GM23338 (cell line): ENCODE measurements around the gene CADPS2. TPM values are rescaled to one million over a fixed set of nuclear protein-coding genes. Genes with fewer than 3 reads are reported as not detected.

ENCODE experiments used
- ATAC-seq: fragments of 200-7000 bp; cut with Tn5 transposase; 3 replicates; pipeline ENCODE4 v1.9.1; 2020
- DNase-seq: peaks from one replicate; pipeline ENCODE4 v3.0.0-alpha.2; 2015; ENCODE audit warnings: low spot score
- H2AFZ ChIP-seq: fragments of 200-600 bp; sonication (generic); 2 replicates; pipeline ENCODE4 v1.8.0; 2016; ENCODE audit warnings: antibody characterized with exemption, mild to moderate bottlenecking, moderate library complexity
- H3F3A ChIP-seq: fragments of 200-600 bp; sonication (generic); replicated peaks from 2 replicates; pipeline ENCODE4 v1.8.0; 2017; ENCODE audit warnings: antibody characterized with exemption, mixed run types, low read depth
- H3K27ac ChIP-seq: fragments of 200-600 bp; sonication (generic); 2 replicates; pipeline ENCODE4 v1.6.1; 2016; ENCODE audit warnings: low read depth
- H3K27me3 ChIP-seq: fragments of 200-600 bp; sonication (generic); 2 replicates; pipeline ENCODE4 v1.8.0; 2016; ENCODE audit warnings: mild to moderate bottlenecking, mixed run types, moderate library complexity; ENCODE audit not compliant: insufficient read depth
- H3K36me3 ChIP-seq: fragments of 200-600 bp; sonication (generic); 2 replicates; pipeline ENCODE4 v1.8.0; 2016; ENCODE audit warnings: mild to moderate bottlenecking; ENCODE audit not compliant: insufficient read depth
- H3K4me1 ChIP-seq: fragments of 200-600 bp; sonication (generic); 2 replicates; pipeline ENCODE4 v1.8.0; 2016; ENCODE audit warnings: mild to moderate bottlenecking, moderate library complexity; ENCODE audit not compliant: insufficient read depth
- H3K4me2 ChIP-seq: fragments of 200-600 bp; sonication (generic); 2 replicates; pipeline ENCODE4 v1.7.1; 2017; ENCODE audit warnings: mixed run types
- H3K4me3 ChIP-seq: fragments of 200-600 bp; sonication (generic); 2 replicates; pipeline ENCODE4 v1.6.1; 2016; ENCODE audit warnings: mixed run types
- H3K79me2 ChIP-seq: fragments of 200-600 bp; sonication (generic); replicated peaks from 2 replicates; pipeline ENCODE4 v1.8.0; 2017; ENCODE audit warnings: mild to moderate bottlenecking; ENCODE audit not compliant: insufficient read depth
- H3K9me2 ChIP-seq: fragments of 200-600 bp; sonication (generic); 2 replicates; pipeline ENCODE4 v1.8.0; 2017; ENCODE audit not compliant: insufficient read depth
- H4K20me1 ChIP-seq: fragments of 200-600 bp; sonication (generic); replicated peaks from 2 replicates; pipeline ENCODE4 v1.8.0; 2017; ENCODE audit warnings: mild to moderate bottlenecking; ENCODE audit not compliant: insufficient read depth
- H3K27ac Mint-ChIP-seq: 2 replicates; pipeline ENCODE4 v1.8.0; 2020; ENCODE audit warnings: inconsistent platforms, mild to moderate bottlenecking, moderate library complexity, mixed read lengths
- H3K27me3 Mint-ChIP-seq: 3 replicates; pipeline ENCODE4 v1.8.0; 2022; ENCODE audit warnings: low read depth, mild to moderate bottlenecking, moderate library complexity, mixed read lengths, inconsistent platforms; ENCODE audit not compliant: insufficient read depth, poor library complexity
- H3K36me3 Mint-ChIP-seq: 3 replicates; pipeline ENCODE4 v1.8.0; 2021; ENCODE audit warnings: low read depth, mild to moderate bottlenecking, inconsistent platforms, moderate library complexity, mixed read lengths
- H3K4me1 Mint-ChIP-seq: 3 replicates; pipeline ENCODE4 v1.8.0; 2020; ENCODE audit warnings: mild to moderate bottlenecking, inconsistent platforms, mixed read lengths
- H3K4me3 Mint-ChIP-seq: 3 replicates; pipeline ENCODE4 v1.8.0; 2021; ENCODE audit warnings: moderate library complexity, mild to moderate bottlenecking, inconsistent platforms, mixed read lengths
- H3K9me3 Mint-ChIP-seq: 3 replicates; pipeline ENCODE4 v1.8.0; 2020; ENCODE audit warnings: moderate library complexity, mild to moderate bottlenecking, inconsistent platforms, mixed read lengths
- CREB1 ChIP-seq: fragments of 250-450 bp; sonication (Bioruptor Pico); IDR thresholded peaks from 2 replicates; pipeline ENCODE4 v1.5.0; 2020; ENCODE audit warnings: low read depth, mild to moderate bottlenecking, moderate library complexity
- EZH2 ChIP-seq: fragments of 200-600 bp; sonication (generic); IDR thresholded peaks from one replicate; pipeline ENCODE4 v1.8.0; 2017; ENCODE audit warnings: antibody characterized with exemption, mild to moderate bottlenecking, low read depth; ENCODE audit not compliant: unreplicated experiment
- EZH2phosphoT487 ChIP-seq: fragments of 200-600 bp; sonication (generic); IDR thresholded peaks from one replicate; pipeline ENCODE4 v1.8.1; 2018; ENCODE audit warnings: antibody characterized with exemption; ENCODE audit not compliant: unreplicated experiment
- JUNB ChIP-seq: IDR thresholded peaks from one replicate; pipeline ENCODE4 v1.6.1; 2016; ENCODE audit warnings: antibody characterized with exemption; ENCODE audit not compliant: unreplicated experiment
- NANOG ChIP-seq: IDR thresholded peaks from 2 replicates; pipeline ENCODE4 v1.6.1; 2016; ENCODE audit warnings: antibody characterized with exemption, borderline replicate concordance
- POLR2AphosphoS5 ChIP-seq: IDR thresholded peaks from 2 replicates; pipeline ENCODE4 v1.6.1; 2016; ENCODE audit warnings: antibody characterized with exemption, low read depth
- ZNF114 ChIP-seq: fragments of 250-450 bp; sonication (Bioruptor Pico); IDR thresholded peaks from 2 replicates; pipeline ENCODE4 v1.5.0; 2020; ENCODE audit warnings: mild to moderate bottlenecking, moderate library complexity
- ZNF331 ChIP-seq: fragments of 250-450 bp; sonication (Bioruptor Pico); IDR thresholded peaks from 2 replicates; pipeline ENCODE4 v1.5.0; 2020; ENCODE audit warnings: low read depth, mild to moderate bottlenecking, moderate library complexity
- polyA plus RNA-seq: library from polyadenylated mRNA; unstranded; fragments of >200 nt; fragmentation: Nextera tagmentation; extraction: Ambion mirVana; gene quantifications from 2 replicates; pipeline ENCODE4 v1.2.1, GENCODE V29; 2016
- total RNA-seq: library from RNA; depleted of rRNA; stranded (reverse); fragments of >200 nt; shearing (Covaris generic); gene quantifications from 2 replicates; pipeline ENCODE4 v1.2.3, GENCODE V29; 2014
- TF ChIP-seq, protein P1 (sequence below), 2 experiments: fragments of 200-600 bp in 1 of 2; sonication (generic) in 1 of 2; conservative IDR thresholded peaks; 2 replicates each; pipeline versions ENCODE4 v1.5.1 to v1.6.1; 2016 to 2017; ENCODE audit warnings: antibody characterized with exemption in 2 of 2, low read depth in 2 of 2, mild to moderate bottlenecking in 2 of 2, moderate library complexity in 1 of 2
- TF ChIP-seq, protein P2 (sequence below): IDR thresholded peaks from one replicate; pipeline ENCODE4 v1.6.1; 2018; ENCODE audit warnings: antibody characterized with exemption; ENCODE audit not compliant: unreplicated experiment
- TF ChIP-seq, protein P3 (sequence below): IDR thresholded peaks from 2 replicates; pipeline ENCODE4 v1.6.1; 2016; ENCODE audit warnings: antibody characterized with exemption

The CADPS2 gene
- total and polyA plus RNA-seq, 2 experiments from 2014 or later, result 16.3 to 36.9 TPM

DNA sequence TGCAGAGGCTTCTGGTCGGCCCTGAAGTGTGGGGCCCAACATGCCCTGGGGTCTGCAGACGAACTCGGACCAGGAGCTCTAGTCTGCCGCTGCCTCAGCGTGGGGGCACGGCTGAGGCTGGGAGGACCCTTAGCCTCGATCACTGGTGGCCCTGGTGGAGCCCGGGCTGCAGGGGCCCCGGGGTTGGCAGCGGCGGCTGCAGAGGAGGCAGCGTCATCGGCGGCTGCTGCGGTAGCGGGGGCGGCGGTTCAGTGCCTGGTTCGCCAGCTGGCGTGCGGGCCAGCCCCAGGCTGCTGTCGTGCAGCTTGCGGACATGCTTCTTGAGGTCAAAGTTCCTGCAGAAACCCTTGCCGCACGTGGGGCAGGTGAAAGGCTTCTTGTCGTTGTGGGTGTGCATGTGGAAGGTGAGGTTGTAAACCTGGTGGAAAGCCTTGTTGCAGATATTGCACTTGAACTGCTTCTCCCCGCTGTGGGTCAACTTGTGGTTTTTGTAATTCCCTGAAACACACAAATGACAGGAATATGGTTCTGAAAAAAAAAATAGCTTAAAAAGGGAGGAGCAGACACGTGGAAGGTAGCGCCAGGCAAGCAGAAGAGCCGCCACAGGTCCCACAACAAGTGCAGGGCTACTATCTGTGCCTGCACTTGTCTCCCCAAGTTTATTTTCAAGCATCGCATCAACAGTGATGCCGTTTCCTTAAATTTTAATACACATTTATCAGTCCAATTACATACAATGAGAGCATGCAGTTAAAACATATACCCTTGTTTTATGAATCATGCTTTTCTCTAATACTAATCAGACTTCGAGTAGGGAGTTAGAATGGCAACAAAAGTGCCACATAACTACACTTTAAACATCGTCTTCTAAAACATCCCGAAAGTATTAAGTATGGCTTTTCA lies 584.2 kb downstream of the CADPS2 start:
- Histone ChIP-seq H3K4me3 (peak overlapping the region; percentile 74), H3K27me3 (peaks cover 100% of the 10 kb centered on the region), H3K27ac (no peak overlapping the region), H3K36me3 (no peaks in the 10 kb centered on the region), H3K79me2 (no peaks in the 10 kb centered on the region), H3K4me1 (peaks cover 37% of the 10 kb centered on the region), H3K9me2 (no peaks in the 10 kb centered on the region), H2AFZ (no peak overlapping the region), H4K20me1 (peaks cover 3% of the 10 kb centered on the region; the same call in 1 of the 2 replicates), H3K4me2 (peak overlapping the region; percentile 81), H3F3A (peaks cover 38% of the 10 kb centered on the region)
- peak overlapping the region; percentile 88 for H3K4me3 Mint-ChIP-seq
- no peaks in the 10 kb centered on the region for H3K9me3 Mint-ChIP-seq
- H3K27me3 Mint-ChIP-seq, result peaks cover 90% of the 10 kb centered on the region
- TF ChIP-seq CREB1 (no peak), ZNF331 (CRISPR knock-in tag) (no peak), EZH2phosphoT487 (peak; percentile 94), POLR2AphosphoS5 (no peak), JUNB (no peak), NANOG (no peak), ZNF114 (CRISPR knock-in tag) (no peak), EZH2 (peak; percentile 89)
- TF ChIP-seq, protein P1, sequence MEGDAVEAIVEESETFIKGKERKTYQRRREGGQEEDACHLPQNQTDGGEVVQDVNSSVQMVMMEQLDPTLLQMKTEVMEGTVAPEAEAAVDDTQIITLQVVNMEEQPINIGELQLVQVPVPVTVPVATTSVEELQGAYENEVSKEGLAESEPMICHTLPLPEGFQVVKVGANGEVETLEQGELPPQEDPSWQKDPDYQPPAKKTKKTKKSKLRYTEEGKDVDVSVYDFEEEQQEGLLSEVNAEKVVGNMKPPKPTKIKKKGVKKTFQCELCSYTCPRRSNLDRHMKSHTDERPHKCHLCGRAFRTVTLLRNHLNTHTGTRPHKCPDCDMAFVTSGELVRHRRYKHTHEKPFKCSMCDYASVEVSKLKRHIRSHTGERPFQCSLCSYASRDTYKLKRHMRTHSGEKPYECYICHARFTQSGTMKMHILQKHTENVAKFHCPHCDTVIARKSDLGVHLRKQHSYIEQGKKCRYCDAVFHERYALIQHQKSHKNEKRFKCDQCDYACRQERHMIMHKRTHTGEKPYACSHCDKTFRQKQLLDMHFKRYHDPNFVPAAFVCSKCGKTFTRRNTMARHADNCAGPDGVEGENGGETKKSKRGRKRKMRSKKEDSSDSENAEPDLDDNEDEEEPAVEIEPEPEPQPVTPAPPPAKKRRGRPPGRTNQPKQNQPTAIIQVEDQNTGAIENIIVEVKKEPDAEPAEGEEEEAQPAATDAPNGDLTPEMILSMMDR (conservative IDR thresholded peaks at IDR 0.05; ENCODE audit: low read depth in 2 of 2), result no peak
- TF ChIP-seq, protein P2, sequence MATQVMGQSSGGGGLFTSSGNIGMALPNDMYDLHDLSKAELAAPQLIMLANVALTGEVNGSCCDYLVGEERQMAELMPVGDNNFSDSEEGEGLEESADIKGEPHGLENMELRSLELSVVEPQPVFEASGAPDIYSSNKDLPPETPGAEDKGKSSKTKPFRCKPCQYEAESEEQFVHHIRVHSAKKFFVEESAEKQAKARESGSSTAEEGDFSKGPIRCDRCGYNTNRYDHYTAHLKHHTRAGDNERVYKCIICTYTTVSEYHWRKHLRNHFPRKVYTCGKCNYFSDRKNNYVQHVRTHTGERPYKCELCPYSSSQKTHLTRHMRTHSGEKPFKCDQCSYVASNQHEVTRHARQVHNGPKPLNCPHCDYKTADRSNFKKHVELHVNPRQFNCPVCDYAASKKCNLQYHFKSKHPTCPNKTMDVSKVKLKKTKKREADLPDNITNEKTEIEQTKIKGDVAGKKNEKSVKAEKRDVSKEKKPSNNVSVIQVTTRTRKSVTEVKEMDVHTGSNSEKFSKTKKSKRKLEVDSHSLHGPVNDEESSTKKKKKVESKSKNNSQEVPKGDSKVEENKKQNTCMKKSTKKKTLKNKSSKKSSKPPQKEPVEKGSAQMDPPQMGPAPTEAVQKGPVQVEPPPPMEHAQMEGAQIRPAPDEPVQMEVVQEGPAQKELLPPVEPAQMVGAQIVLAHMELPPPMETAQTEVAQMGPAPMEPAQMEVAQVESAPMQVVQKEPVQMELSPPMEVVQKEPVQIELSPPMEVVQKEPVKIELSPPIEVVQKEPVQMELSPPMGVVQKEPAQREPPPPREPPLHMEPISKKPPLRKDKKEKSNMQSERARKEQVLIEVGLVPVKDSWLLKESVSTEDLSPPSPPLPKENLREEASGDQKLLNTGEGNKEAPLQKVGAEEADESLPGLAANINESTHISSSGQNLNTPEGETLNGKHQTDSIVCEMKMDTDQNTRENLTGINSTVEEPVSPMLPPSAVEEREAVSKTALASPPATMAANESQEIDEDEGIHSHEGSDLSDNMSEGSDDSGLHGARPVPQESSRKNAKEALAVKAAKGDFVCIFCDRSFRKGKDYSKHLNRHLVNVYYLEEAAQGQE, result no peak
- TF ChIP-seq, protein P3, sequence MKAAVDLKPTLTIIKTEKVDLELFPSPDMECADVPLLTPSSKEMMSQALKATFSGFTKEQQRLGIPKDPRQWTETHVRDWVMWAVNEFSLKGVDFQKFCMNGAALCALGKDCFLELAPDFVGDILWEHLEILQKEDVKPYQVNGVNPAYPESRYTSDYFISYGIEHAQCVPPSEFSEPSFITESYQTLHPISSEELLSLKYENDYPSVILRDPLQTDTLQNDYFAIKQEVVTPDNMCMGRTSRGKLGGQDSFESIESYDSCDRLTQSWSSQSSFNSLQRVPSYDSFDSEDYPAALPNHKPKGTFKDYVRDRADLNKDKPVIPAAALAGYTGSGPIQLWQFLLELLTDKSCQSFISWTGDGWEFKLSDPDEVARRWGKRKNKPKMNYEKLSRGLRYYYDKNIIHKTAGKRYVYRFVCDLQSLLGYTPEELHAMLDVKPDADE, result no peak
- DNase-seq (peak; percentile 61), ATAC-seq (no peak)
- H3K36me3 Mint-ChIP-seq, result no peaks in the 10 kb centered on the region
- peaks cover 37% of the 10 kb centered on the region for H3K4me1 Mint-ChIP-seq
- H3K27ac Mint-ChIP-seq, result no peak overlapping the region
